ENCODE measurements around the gene MRPL19. TPM values are rescaled to one million over a fixed set of nuclear protein-coding genes. Genes with fewer than 3 reads are reported as not detected.
"Not testable (repeated sequence)": the region's sequence is repeated elsewhere in the genome, so short reads cannot be mapped to it uniquely, and the experiment has no call there.

Gene MRPL19
- polyA plus RNA-seq, 1 donor from 2014 or later = 34.4 TPM

DNA sequence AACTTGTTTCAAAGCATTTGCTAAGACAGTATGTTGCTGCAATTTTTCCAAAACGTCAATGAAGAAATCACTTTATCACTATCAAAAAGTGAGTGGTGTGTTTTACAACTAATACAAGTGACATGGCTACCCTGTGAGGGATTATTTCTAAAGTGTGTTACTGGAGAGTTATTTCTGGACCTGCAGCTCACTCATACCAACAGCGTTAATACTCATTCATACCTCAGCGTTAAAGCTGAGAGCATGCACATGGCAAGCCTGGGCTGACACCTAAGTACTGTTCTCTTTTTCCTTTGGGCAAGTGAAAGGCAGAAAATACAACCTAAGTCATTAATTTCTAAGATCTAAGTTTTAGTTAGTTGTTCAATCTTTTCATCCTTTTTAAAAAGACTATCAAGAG, 13.0 kb upstream of the MRPL19 start:
- H3K27ac Mint-ChIP-seq = no peak overlapping the region
- peaks cover 2% of the 10 kb centered on the region for H3K36me3 Mint-ChIP-seq
- peaks cover 12% of the 10 kb centered on the region for H3K27me3 Mint-ChIP-seq
- H3K4me3 Mint-ChIP-seq = no peak overlapping the region
- H3K9me3 Mint-ChIP-seq = no peaks in the 10 kb centered on the region
- H3K4me1 Mint-ChIP-seq = no peaks in the 10 kb centered on the region

DNA sequence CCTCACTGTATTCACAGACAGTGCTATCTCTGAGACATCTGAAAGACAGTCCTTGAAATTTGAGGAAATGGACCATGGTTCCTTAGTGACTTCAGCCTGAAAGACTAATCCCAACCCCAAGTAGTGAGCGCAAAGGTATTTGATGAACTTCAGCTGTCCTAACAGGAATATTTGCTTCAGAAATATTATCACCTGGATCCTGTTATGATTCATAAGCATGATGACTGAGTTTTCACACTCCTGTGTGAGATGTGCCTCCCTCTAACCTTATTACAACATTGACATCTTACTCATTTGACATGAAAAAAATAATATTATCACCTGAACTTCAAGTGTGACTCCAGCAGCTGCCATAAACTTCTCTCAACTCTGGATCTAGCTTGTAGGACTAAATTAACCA, 11.6 kb upstream of the MRPL19 start:
- peaks cover 2% of the 10 kb centered on the region for H3K36me3 Mint-ChIP-seq
- H3K9me3 Mint-ChIP-seq = no peaks in the 10 kb centered on the region
- peaks cover 12% of the 10 kb centered on the region for H3K27me3 Mint-ChIP-seq
- no peak overlapping the region for H3K27ac Mint-ChIP-seq
- no peak overlapping the region for H3K4me3 Mint-ChIP-seq
- no peaks in the 10 kb centered on the region for H3K4me1 Mint-ChIP-seq

DNA sequence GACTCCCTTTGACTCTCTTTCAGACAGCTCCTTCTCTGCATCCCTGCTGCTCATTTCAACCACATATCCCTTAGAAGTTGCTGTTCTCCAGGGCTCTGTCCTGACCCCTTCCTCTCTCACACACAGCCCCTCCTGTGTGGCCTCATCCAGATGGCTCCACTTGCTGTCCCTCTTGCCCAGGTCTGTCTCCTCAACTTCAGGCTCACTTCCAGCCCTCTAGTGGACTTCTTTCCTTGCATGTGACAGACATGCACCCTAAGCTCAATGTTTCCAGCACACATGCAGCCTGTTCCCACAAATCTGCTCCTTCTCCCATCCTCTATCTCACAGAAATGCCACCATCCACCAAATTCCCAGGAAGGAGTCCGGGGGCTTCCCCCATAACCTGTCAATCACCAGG, 9.0 kb upstream of the MRPL19 start:
- Mint-ChIP-seq H3K4me1 (no peaks in the 10 kb centered on the region), H3K27me3 (peaks cover 6% of the 10 kb centered on the region), H3K4me3 (no peak overlapping the region), H3K27ac (no peak overlapping the region), H3K36me3 (peaks cover 2% of the 10 kb centered on the region), H3K9me3 (no peaks in the 10 kb centered on the region)

DNA sequence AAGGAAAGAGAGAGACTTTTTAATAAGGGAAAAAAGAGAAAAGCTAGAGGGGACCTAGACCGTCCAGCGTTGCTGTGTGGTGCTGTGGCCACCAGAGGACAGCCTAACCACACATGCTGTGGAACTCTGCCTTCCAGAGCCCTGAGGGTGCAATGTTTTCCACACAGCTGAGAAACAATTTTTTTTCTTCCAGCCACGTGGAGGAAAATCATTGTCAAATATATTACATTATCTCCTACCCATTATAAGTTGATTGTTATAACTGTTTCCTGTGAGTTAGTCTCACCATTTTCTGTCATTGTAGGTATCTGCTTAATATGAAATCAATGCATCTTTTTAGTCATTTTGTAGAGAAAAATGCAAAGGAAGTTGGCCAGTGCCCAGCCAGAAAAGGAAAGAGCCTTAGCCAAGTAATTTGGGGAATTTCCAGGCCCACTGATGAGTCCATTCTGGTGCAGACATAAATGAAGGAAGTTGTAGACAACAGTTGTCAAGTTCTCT, 5.9 kb upstream of the MRPL19 start:
- H3K27ac Mint-ChIP-seq = no peak overlapping the region
- no peak overlapping the region for H3K4me3 Mint-ChIP-seq
- no peaks in the 10 kb centered on the region for H3K36me3 Mint-ChIP-seq
- H3K4me1 Mint-ChIP-seq = no peaks in the 10 kb centered on the region
- H3K27me3 Mint-ChIP-seq = peaks cover 6% of the 10 kb centered on the region
- H3K9me3 Mint-ChIP-seq = no peaks in the 10 kb centered on the region

DNA sequence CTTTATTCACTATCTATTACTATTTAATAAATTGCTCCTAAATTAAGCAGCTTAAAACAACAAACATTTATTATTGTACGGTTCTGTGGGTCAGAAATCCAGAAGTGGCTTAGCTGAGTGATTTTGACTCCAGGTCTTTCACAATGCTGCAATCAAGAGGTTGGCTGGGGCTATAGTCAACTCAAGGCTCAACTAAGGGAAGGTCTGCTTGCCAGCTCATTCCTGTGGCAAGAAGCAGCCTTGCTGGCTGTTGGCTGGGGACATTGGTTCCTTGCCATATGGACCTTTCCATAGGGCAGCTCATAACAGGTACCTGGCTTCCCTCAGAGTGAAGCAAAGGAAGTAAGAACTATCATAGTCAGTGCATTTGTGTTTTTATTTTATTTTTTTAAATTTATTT, 5.0 kb upstream of the MRPL19 start:
- Mint-ChIP-seq H3K27me3 (peaks cover 3% of the 10 kb centered on the region), H3K4me1 (peaks cover 3 to 6% (median 5%) of the 10 kb centered on the region in 3 donors), H3K36me3 (no peaks in the 10 kb centered on the region)

DNA sequence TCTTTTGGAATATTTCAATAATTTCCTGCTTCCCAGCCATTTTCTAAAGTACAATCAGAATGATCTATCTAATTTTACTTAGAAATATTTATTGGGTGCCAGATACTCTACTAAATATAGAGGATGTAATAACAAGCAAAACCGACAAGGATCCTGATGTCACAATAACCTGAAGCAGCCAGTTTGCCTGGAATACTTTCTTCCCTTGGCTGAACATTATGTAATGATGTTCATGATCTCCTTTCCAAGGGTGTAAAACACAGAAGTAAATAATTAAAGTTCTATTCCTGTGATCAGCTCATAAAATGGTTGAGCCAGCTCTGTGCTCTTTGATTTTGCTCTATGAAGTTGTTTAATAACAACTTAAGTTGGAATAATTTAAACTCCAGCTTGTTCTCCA, 2.6 kb upstream of the MRPL19 start:
- Mint-ChIP-seq H3K27ac (no peak overlapping the region), H3K4me1 (peaks cover 10 to 18% (median 13%) of the 10 kb centered on the region in 3 donors), H3K36me3 (no peaks in the 10 kb centered on the region), H3K9me3 (no peaks in the 10 kb centered on the region), H3K4me3 (no peak overlapping the region), H3K27me3 (peaks cover 2% of the 10 kb centered on the region)

More for the DNA sequence above, 5.0 kb upstream of the MRPL19 start:
- H3K4me3 Mint-ChIP-seq = no peak overlapping the region
- no peaks in the 10 kb centered on the region for H3K9me3 Mint-ChIP-seq
- no peak overlapping the region for H3K27ac Mint-ChIP-seq

DNA sequence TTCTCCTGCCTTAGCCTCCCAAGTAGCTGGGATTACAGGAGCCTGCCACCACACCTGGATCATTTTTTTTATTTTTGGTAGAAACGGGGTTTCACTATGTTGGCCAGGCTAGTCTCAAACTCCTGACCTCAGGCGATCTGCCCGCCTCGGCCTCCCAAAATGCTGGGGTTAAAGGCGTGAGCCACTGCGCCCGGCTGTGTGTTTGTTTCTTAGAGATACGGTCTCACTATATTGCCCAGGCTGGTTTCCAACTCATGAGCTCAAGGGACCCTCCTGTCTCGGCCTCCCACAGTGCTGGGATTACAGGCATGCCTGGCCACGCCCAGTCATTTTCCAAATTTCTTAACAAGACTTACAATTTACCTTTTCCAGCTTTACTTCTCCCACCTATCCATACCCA, 940 bp upstream of the MRPL19 start:
- H3K9me3 Mint-ChIP-seq = no peaks in the 10 kb centered on the region
- H3K27me3 Mint-ChIP-seq = no peaks in the 10 kb centered on the region
- H3K4me3 Mint-ChIP-seq = peak overlapping the region in 3 of 4 donors; percentile 12 to 98 (median 72)
- peaks cover 2% of the 10 kb centered on the region for H3K36me3 Mint-ChIP-seq
- H3K27ac Mint-ChIP-seq = no peak overlapping the region
- peaks cover 14 to 26% (median 16%) of the 10 kb centered on the region in 3 donors for H3K4me1 Mint-ChIP-seq

DNA sequence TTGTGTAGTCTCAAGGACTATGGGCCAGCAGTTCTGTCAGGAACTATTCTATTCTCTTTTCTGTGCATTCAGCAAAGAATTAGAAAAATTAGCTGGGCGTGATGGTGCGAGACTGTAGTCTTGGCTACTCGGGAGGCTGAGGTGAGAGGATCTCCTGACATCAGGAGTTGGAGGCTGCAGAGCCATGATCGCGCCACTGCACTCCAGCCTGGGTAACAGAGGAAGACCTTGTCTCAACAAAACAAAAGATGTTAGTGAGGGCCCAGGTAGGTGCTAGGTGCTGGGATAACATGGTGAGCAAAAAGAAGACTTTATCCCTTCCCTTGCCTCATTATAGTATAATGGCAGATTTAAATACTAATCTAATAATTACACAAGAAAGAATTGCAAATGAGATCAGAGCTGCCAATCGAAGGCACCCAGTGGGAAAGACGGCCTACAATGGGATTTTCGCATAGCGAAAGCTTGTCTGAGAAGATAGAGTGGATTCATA, 447 bp upstream of the MRPL19 start:
- H3K27ac Mint-ChIP-seq = peak overlapping the region; percentile 69 to 98 (median 91)
- peaks cover 14 to 27% (median 16%) of the 10 kb centered on the region in 3 donors for H3K4me1 Mint-ChIP-seq
- peaks cover 3% of the 10 kb centered on the region for H3K36me3 Mint-ChIP-seq
- peak overlapping the region; percentile 93 to 98 (median 96) for H3K4me3 Mint-ChIP-seq
- no peaks in the 10 kb centered on the region for H3K27me3 Mint-ChIP-seq
- no peaks in the 10 kb centered on the region for H3K9me3 Mint-ChIP-seq

DNA sequence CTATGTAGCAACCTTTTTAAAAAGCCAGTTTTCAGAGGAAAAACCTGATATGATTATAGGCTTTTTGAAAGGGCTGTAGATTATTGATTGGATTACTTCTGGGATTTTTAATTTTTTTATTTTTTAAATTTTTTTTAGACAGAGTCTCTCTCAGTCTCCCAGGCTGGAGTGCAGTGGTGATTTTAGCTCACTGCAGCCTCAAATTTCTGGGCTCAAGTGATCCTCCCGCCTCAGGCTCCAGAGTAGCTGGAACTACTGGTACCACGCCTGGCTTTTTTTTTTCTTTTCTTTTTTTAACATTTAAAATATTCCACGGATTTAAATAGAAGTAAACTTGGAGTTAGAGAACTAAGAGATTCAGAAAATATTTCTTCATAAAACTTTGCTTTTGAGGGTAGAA, 1.2 kb downstream of the MRPL19 start:
- Mint-ChIP-seq H3K27me3 (no peaks in the 10 kb centered on the region), H3K4me3 (peak overlapping the region; percentile 93 to 98 (median 96)), H3K4me1 (peaks cover 16 to 27% (median 17%) of the 10 kb centered on the region in 3 donors), H3K9me3 (no peaks in the 10 kb centered on the region), H3K27ac (peak overlapping the region; percentile 69 to 98 (median 91)), H3K36me3 (peaks cover 6% of the 10 kb centered on the region)

DNA sequence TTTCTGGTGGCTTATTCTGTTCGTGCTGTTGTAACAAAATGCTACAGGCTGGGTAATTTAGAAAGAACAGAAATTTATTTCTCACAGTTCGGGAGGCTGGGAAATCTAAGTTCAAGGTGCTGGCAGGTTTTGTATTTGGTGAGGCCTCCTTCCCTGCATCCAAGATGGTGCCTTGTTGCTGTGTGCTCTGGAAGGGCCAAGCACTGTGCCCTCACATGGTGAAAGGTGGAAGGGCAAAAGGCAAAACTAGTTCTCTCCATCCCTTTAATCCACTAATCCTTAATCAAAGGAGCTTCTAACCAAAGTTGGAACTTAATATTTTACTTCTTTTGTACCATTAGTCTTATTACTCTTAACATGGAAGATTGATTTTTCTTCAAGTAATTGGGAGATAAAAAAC, 7.4 kb downstream of the MRPL19 start:
- peaks cover 29% of the 10 kb centered on the region for H3K36me3 Mint-ChIP-seq
- no peak overlapping the region for H3K4me3 Mint-ChIP-seq
- H3K27ac Mint-ChIP-seq = no peak overlapping the region
- peaks cover 6 to 8% (median 7%) of the 10 kb centered on the region in 3 donors for H3K9me3 Mint-ChIP-seq
- peaks cover 6 to 12% (median 9%) of the 10 kb centered on the region in 3 donors for H3K4me1 Mint-ChIP-seq
- H3K27me3 Mint-ChIP-seq = no peaks in the 10 kb centered on the region

DNA sequence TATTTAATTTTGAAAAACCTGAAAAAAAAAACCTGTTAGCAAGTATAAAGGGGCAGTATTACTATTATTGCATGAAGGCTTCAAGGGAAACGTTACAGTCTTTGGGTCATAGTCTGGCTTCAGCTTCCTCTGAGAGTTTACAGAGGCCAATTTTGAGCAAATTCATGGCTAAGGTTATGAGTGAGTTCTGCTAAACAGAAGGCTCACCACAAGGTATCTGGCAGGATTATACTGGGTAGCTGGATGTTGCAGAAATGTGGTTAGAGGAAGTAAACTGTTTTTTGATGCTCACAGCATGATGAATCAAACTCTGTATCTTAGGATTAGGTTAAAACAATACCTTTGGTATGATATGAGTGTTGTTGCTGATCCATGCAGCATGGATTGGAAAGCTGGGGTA, 9.3 kb downstream of the MRPL19 start:
- H3K4me1 Mint-ChIP-seq = peaks cover 0 to 11% (median 8%) of the 10 kb centered on the region in 3 donors
- H3K4me3 Mint-ChIP-seq = no peak overlapping the region
- peaks cover 38% of the 10 kb centered on the region for H3K36me3 Mint-ChIP-seq
- no peaks in the 10 kb centered on the region for H3K27me3 Mint-ChIP-seq
- H3K27ac Mint-ChIP-seq = no peak overlapping the region
- H3K9me3 Mint-ChIP-seq = peaks cover 6 to 16% (median 11%) of the 10 kb centered on the region in 3 donors

DNA sequence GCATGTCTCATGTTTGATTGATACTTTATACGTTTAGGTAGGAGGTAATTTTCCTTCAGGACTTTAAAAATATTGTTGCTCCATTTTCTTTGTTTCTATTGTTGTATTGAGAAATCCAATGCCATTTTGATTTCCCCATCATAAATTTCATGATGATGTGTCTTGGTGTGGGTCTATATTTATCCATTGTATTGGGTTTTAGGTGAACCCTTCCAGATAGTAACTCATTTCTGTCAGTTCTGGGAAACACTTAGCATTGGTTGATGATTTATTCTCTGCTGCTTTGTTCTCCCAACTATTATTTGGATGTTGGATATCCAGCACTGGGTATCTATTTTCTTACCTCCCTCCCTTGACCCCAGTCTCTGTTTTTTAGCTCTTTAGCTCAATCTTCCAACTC, 10.0 kb downstream of the MRPL19 start:
- Mint-ChIP-seq H3K36me3 (peaks cover 37% of the 10 kb centered on the region), H3K27ac (no peak overlapping the region), H3K4me3 (no peak overlapping the region), H3K9me3 (peaks cover 6 to 16% (median 11%) of the 10 kb centered on the region in 3 donors), H3K27me3 (no peaks in the 10 kb centered on the region), H3K4me1 (peaks cover 0 to 9% (median 8%) of the 10 kb centered on the region in 3 donors)

DNA sequence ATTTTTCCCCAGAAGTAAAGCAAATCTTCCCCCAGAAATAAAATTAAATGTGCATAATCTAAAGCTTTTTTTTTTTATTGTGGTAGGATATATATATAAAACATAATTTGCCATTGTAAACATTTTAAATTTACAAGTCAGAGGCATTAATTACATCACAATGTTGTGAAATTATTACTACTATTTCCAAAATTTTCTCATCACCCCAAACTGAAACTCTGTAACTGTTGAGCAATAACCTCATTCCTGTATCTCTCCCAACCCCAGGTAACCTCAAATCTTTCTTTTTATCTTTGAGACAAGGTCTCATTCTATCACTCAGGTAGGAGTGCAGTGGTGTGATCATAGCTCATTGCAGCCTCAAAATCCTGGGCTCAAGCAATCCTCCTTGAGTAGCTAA, 11.2 kb downstream of the MRPL19 start:
- H3K4me1 Mint-ChIP-seq = peaks cover 0 to 9% (median 8%) of the 10 kb centered on the region in 3 donors
- no peaks in the 10 kb centered on the region for H3K27me3 Mint-ChIP-seq
- no peak overlapping the region for H3K27ac Mint-ChIP-seq
- peaks cover 6 to 16% (median 11%) of the 10 kb centered on the region in 3 donors for H3K9me3 Mint-ChIP-seq
- H3K36me3 Mint-ChIP-seq = peaks cover 38% of the 10 kb centered on the region
- H3K4me3 Mint-ChIP-seq = no peak overlapping the region

DNA sequence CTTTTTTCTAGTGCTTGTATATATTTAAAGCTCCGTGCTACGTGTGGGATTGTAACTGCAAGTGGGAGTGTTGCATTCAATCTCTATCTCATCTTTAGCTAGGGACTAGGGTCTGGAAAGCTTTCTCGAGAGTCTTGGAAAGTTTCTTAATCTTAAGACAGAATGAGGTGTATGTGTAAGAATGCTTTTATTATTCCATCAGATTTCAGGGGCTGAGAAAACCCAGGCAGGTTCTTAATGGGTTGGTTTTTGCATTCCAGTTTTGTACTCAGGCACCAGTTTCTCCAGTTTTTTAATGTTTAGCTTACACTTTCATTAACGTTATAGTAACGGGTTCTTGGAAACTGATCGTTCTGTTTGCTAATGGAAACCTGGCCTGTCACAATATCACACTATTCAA, 20.3 kb downstream of the MRPL19 start:
- H3K27ac Mint-ChIP-seq = no peak overlapping the region
- H3K9me3 Mint-ChIP-seq = no peaks in the 10 kb centered on the region
- no peak overlapping the region for H3K4me3 Mint-ChIP-seq

DNA sequence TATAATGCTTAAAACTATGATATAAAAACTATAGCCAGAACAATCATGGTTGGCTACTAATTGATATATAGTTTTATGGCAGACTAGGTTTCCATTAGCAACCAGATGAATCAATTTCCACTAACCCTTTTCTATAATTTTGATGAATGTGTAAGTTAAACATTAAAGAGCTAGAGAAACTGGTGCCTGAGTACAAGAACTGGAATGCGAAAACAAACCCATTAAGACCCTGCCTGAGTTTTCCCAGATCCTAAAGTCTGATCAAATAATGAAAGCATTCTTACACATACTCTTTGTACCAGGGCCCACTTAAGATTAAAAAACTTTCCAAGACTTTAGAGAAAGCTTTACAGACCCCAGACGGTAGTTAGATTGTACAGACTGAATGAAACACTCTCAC, 21.3 kb downstream of the MRPL19 start:
- Mint-ChIP-seq H3K4me1 (no peaks in the 10 kb centered on the region), H3K9me3 (no peaks in the 10 kb centered on the region), H3K27ac (no peak overlapping the region), H3K36me3 (peaks cover 12% of the 10 kb centered on the region), H3K4me3 (no peak overlapping the region), H3K27me3 (no peaks in the 10 kb centered on the region)

More for the DNA sequence above, 20.3 kb downstream of the MRPL19 start:
- H3K36me3 Mint-ChIP-seq = peaks cover 10% of the 10 kb centered on the region
- no peaks in the 10 kb centered on the region for H3K4me1 Mint-ChIP-seq
- H3K27me3 Mint-ChIP-seq = no peaks in the 10 kb centered on the region

DNA sequence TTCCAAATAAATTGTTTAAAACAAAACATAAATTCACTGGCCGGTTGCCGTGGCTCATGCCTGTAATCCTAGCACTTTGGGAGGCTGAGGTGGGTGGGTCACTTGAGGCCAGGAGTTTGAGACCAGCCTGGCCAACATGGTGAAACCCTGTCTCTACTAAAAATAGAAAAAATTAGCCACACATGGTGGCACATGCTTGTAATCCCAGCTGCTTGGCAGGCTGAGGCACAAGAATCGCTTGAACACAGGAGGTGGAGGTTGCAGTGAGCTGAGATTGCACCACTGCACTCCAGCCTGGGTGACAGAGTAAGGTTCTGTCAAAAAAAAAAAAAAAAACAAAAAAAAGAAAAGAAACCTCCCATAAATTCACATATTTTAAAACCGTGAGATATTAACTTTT, 28.8 kb downstream of the MRPL19 start:
- not testable (repeated sequence) for H3K4me1 Mint-ChIP-seq, H3K4me3 Mint-ChIP-seq, H3K27ac Mint-ChIP-seq, H3K27me3 Mint-ChIP-seq, H3K36me3 Mint-ChIP-seq, H3K9me3 Mint-ChIP-seq
